Measurements from ENCODE around the gene BICC1. TPM values are rescaled to one million over a fixed set of nuclear protein-coding genes. Genes with fewer than 3 reads are reported as not detected.
"Not testable (repeated sequence)": the region's sequence is repeated elsewhere in the genome, so short reads cannot be mapped to it uniquely, and the experiment has no call there.

Gene BICC1
- total and polyA plus RNA-seq, 2 donors (not counting 1 experiment from before 2014, with no cell fraction given): not detected

DNA sequence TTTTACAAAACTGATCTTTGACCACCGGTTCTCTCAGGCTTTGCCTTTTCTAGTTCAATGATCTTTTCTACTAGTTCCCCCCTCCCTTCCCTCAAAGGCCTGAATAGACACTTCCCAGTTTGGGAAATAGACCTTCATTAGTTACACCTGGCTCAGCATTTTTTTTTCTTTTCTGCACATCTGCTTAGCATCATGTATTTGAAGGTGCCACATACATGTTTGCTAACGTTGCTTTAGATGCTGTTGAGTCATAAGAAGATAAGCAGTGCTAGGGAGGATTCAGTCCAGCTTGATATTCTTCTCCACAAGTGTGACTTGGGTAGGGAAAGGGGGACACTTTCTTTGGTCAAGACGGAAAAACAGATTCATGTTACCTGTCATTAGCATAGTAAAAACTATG lies 78.3 kb downstream of the BICC1 start:
- no peaks in the 10 kb centered on the region for H3K36me3 ChIP-seq (replicated peaks in 1 of 2; ENCODE audit: control extremely low read depth in 1 of 2, control insufficient read depth in 1 of 2, extremely low read depth in 1 of 2, insufficient read depth in 2 of 2, low read length in 1 of 2)
- no peak for DNase-seq
- Mint-ChIP-seq H3K4me3 (no peak overlapping the region), H3K27ac (no peak overlapping the region), H3K9me3 (ENCODE audit: insufficient read depth) (no peaks in the 10 kb centered on the region), H3K27me3 (peaks cover 8% of the 10 kb centered on the region), H3K4me1 (no peaks in the 10 kb centered on the region)
- ChIA-PET CTCF (no interaction called here), POLR2A (no interaction called here)
- H3K4me1 ChIP-seq (ENCODE audit: control insufficient read depth in 2 of 2, insufficient read depth in 2 of 2, low read length in 2 of 2): no peaks in the 10 kb centered on the region
- no peak for ATAC-seq (ENCODE audit: low read depth)
- H3K9ac ChIP-seq (ENCODE audit: low read length): no peak overlapping the region
- H4K20me1 ChIP-seq (ENCODE audit: control insufficient read depth, insufficient read depth, low read length, poor library complexity, severe bottlenecking): no peaks in the 10 kb centered on the region
- H3K27me3 ChIP-seq (replicated peaks in 1 of 4; ENCODE audit: control extremely low read depth in 1 of 4, control insufficient read depth in 3 of 4, insufficient read depth in 4 of 4, low read length in 3 of 4): peaks cover 0 to 2% (median 0%) of the 10 kb centered on the region in 4 experiments
- H3K79me2 ChIP-seq (ENCODE audit: control insufficient read depth, insufficient read depth, low read length): no peaks in the 10 kb centered on the region
- H3K9me3 ChIP-seq (ENCODE audit: control extremely low read depth in 1 of 3, control insufficient read depth in 2 of 3, insufficient read depth in 1 of 3, low read length in 2 of 3): no peaks in the 10 kb centered on the region
- no peak overlapping the region for H3K4me2 ChIP-seq (replicated peaks; ENCODE audit: low read depth, low read length, poor library complexity, severe bottlenecking)
- H3K4me3 ChIP-seq (ENCODE audit: control extremely low read depth in 1 of 5, extremely low read depth in 1 of 5, insufficient read depth in 1 of 5, low read depth in 2 of 5, low read length in 4 of 5): no peak overlapping the region
- no peak overlapping the region for H2AFZ ChIP-seq (ENCODE audit: insufficient read depth, low read depth, low read length, poor library complexity, severe bottlenecking)
- H3K27ac ChIP-seq (ENCODE audit: low read length in 2 of 2): no peak overlapping the region
- WGBS (ENCODE audit: insufficient coverage): 80% methylated on average over 1 of the region's 3 CpGs
- TF ChIP-seq CTCF (IDR thresholded peaks at IDR 0.05): no peak
- intact Hi-C loops (cut with micrococcal nuclease): no loop called here

DNA sequence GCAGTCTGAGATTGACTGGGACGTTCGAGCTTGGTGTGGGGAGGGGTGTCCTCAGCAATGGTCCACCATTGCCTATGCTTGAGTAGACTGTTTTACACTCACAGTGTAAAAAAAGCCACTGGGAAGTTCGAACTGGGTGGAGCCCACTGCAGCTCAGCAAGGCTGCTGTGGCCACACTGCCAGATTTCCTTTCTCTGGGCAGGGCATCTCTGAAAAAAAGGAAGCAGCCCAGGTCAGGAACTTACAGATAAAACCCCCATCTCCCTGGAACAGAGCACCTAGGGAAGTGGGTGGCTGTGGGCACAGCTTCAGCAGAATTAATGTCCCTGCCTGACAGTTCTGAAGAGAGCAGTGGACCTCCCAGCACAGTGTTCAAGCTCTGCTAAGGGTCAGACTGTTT lies 80.3 kb downstream of the BICC1 start:
- H3K9ac ChIP-seq (ENCODE audit: low read length): no peak overlapping the region
- H2AFZ ChIP-seq (ENCODE audit: insufficient read depth, low read depth, low read length, poor library complexity, severe bottlenecking): no peak overlapping the region
- TF ChIP-seq EZH2 (IDR thresholded peaks at IDR 0.05; ENCODE audit: borderline replicate concordance, insufficient read depth, low read depth, low read length, poor library complexity, severe bottlenecking): no peak
- TF ChIP-seq CTCF (IDR thresholded peaks at IDR 0.05): no peak
- no peaks in the 10 kb centered on the region for H4K20me1 ChIP-seq (ENCODE audit: control insufficient read depth, insufficient read depth, low read length, poor library complexity, severe bottlenecking)
- DNase-seq (no peak), ATAC-seq (ENCODE audit: low read depth) (no peak)
- H3K27me3 ChIP-seq (replicated peaks in 1 of 4; ENCODE audit: control extremely low read depth in 1 of 4, control insufficient read depth in 3 of 4, insufficient read depth in 4 of 4, low read length in 3 of 4): peaks cover 0 to 2% (median 0%) of the 10 kb centered on the region in 4 experiments
- no peak overlapping the region for H3K4me2 ChIP-seq (replicated peaks; ENCODE audit: low read depth, low read length, poor library complexity, severe bottlenecking)
- no peaks in the 10 kb centered on the region for H3K4me1 ChIP-seq (ENCODE audit: control insufficient read depth in 2 of 2, insufficient read depth in 2 of 2, low read length in 2 of 2)
- no peak overlapping the region for H3K27ac Mint-ChIP-seq
- no peak overlapping the region for H3K4me3 Mint-ChIP-seq
- ChIA-PET POLR2A (no interaction called here), CTCF (no interaction called here)
- no peak overlapping the region for H3K27ac ChIP-seq (ENCODE audit: low read length in 2 of 2)
- intact Hi-C loops (cut with micrococcal nuclease): no loop called here
- H3K4me1 Mint-ChIP-seq: no peaks in the 10 kb centered on the region
- no peaks in the 10 kb centered on the region for H3K9me3 ChIP-seq (ENCODE audit: control extremely low read depth in 1 of 3, control insufficient read depth in 2 of 3, insufficient read depth in 1 of 3, low read length in 2 of 3)
- H3K27me3 Mint-ChIP-seq: peaks cover 7% of the 10 kb centered on the region
- WGBS (ENCODE audit: insufficient coverage): 6% methylated on average over 3 of the region's 3 CpGs
- peaks cover 9% of the 10 kb centered on the region for H3K9me3 Mint-ChIP-seq (ENCODE audit: insufficient read depth)
- no peaks in the 10 kb centered on the region for H3K36me3 ChIP-seq (replicated peaks in 1 of 2; ENCODE audit: control extremely low read depth in 1 of 2, control insufficient read depth in 1 of 2, extremely low read depth in 1 of 2, insufficient read depth in 2 of 2, low read length in 1 of 2)
- no peak overlapping the region for H3K4me3 ChIP-seq (ENCODE audit: control extremely low read depth in 1 of 5, extremely low read depth in 1 of 5, insufficient read depth in 1 of 5, low read depth in 2 of 5, low read length in 4 of 5)
- no peaks in the 10 kb centered on the region for H3K79me2 ChIP-seq (ENCODE audit: control insufficient read depth, insufficient read depth, low read length)

- H3K27ac Mint-ChIP-seq; H2AFZ ChIP-seq (ENCODE audit: insufficient read depth, low read depth, low read length, poor library complexity, severe bottlenecking); H4K20me1 ChIP-seq (ENCODE audit: control insufficient read depth, insufficient read depth, low read length, poor library complexity, severe bottlenecking); H3K9ac ChIP-seq (ENCODE audit: low read length); H3K4me1 Mint-ChIP-seq; H3K4me3 ChIP-seq (ENCODE audit: control extremely low read depth in 1 of 5, extremely low read depth in 1 of 5, insufficient read depth in 1 of 5, low read depth in 2 of 5, low read length in 4 of 5); H3K36me3 ChIP-seq (replicated peaks in 1 of 2; ENCODE audit: control extremely low read depth in 1 of 2, control insufficient read depth in 1 of 2, extremely low read depth in 1 of 2, insufficient read depth in 2 of 2, low read length in 1 of 2); H3K27me3 Mint-ChIP-seq; H3K4me3 Mint-ChIP-seq; H3K4me2 ChIP-seq (replicated peaks; ENCODE audit: low read depth, low read length, poor library complexity, severe bottlenecking); CTCF ChIA-PET; H3K27me3 ChIP-seq (replicated peaks in 1 of 4; ENCODE audit: control extremely low read depth in 1 of 4, control insufficient read depth in 3 of 4, insufficient read depth in 4 of 4, low read length in 3 of 4); intact Hi-C loops (cut with micrococcal nuclease); DNase-seq; POLR2A ChIA-PET; H3K4me1 ChIP-seq (ENCODE audit: control insufficient read depth in 2 of 2, insufficient read depth in 2 of 2, low read length in 2 of 2); H3K9me3 ChIP-seq (ENCODE audit: control extremely low read depth in 1 of 3, control insufficient read depth in 2 of 3, insufficient read depth in 1 of 3, low read length in 2 of 3); ATAC-seq (ENCODE audit: low read depth); H3K27ac ChIP-seq (ENCODE audit: low read length in 2 of 2); H3K79me2 ChIP-seq (ENCODE audit: control insufficient read depth, insufficient read depth, low read length): not testable (repeated sequence)
- peaks cover 11% of the 10 kb centered on the region for H3K9me3 Mint-ChIP-seq (ENCODE audit: insufficient read depth)
Observed at GRCh38 chr10:58597211-58597610, 84.5 kb downstream of the BICC1 start.

All from B cell (primary cell).